ENCODE measurements around the gene DNAJC1.

The DNAJC1 gene

GRCh38 chr10:21954132-21954531 is 49.4 kb downstream of the DNAJC1 start:
- DNase-seq: no peak

GRCh38 chr10:21953585-21954057 is 49.9 kb downstream of the DNAJC1 start:
- DNase-seq: no peak

DNA sequence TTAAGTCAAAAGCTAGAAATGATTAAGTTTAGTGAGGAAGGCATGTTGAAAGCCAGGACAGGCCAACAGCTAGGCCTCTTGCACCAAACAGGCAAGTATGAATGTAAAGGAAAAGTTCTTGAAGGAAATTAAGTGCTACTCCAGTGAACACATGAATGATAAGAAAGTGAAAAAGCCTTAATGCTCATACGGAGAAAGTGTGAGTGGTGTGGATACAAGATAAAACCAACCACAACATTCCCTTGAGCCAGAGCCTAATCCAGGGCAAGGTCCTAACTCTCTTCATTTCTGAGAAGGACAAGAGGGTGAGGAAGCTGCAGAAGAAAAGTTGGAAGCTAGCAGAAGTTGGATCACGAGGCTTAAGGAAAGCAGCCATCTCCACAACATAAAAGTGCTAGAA is 53.0 kb downstream of the DNAJC1 start:
- no peak for DNase-seq

GRCh38 chr10:21946946-21947345 is 56.6 kb downstream of the DNAJC1 start:
- DNase-seq: no peak

DNA sequence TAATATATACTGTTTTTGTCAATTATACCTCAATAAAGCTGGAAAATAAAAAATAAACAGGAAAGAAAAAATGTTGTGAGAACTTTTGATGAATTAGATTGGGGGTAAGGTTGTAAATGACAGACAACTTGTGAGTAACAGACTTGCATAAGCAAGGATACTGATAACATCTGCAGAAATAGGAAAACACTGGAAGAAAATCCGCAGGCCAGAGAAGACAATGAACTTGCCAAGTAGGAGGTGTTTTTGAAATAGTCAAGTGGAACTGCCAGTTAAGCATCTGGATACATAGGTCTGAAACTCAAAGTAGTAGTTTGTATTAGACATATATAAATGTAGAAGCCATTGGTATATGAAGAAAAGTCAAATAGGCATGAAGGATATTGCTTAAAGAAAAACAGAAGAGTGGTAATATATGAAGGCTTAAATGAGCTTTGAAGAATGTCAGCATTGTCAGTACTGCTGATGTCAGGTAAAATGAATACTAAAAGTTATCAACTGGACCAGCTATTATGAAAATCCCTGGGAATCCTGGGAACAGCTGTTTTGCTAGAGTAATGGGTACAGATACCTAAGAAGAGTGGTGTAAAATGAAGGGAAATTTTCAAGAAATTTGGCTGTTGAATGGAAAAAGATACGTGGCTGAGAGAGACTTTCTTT is 58.7 kb downstream of the DNAJC1 start:
- DNase-seq: no peak

- DNase-seq: no peak
Measured at GRCh38 chr10:21943633-21944265, 59.8 kb downstream of the DNAJC1 start.

- DNase-seq: no peak
Measured at GRCh38 chr10:21935439-21936023, 68.0 kb downstream of the DNAJC1 start.

- no peak for DNase-seq
Measured at GRCh38 chr10:21934307-21934706, 69.2 kb downstream of the DNAJC1 start.

DNA sequence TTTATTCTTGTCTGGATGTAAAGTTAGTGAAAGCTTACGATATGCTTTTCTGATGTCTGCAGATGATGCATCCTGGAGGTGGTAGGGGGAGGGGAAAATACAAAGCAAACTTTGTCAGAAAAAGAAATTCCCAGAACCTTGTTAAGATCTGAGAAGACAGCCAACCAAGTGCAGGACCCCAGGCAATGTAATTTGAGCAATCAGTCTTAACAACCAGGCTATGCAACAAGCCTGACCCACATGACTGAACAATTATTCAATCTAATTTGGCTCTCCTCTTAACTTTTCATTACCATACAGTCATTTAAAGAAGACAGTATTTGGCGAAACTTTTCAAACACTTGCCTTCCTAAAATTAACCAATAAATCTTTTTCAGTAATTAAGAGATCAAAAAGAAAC is 74.5 kb downstream of the DNAJC1 start:
- DNase-seq: no peak

- DNase-seq: no peak
Measured at GRCh38 chr10:21927631-21928353, 75.7 kb downstream of the DNAJC1 start.

DNA sequence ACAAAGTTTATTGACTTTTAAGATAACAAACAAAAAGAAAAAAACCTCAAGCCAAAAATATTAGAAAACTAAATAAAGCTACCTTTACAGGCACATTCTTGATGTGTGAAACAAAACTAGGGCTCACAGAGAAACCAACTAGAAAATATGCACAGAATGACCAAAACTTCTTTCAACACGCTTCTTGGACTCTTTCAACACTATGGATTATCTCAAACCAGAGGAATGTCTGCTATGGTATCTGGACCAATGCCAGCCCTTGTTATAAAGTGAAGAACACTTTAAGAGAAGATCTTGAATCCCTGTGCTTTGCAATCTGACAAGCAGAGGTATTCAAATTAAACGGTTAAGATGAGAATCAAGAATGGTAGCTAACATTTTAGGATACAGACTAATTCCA is 76.6 kb downstream of the DNAJC1 start:
- DNase-seq: no peak

- no peak for DNase-seq
Measured at GRCh38 chr10:21926358-21926925, 77.1 kb downstream of the DNAJC1 start.

- DNase-seq: no peak
Measured at GRCh38 chr10:21925851-21926250, 77.7 kb downstream of the DNAJC1 start.

GRCh38 chr10:21924511-21924910 is 79.0 kb downstream of the DNAJC1 start:
- no peak for DNase-seq

- DNase-seq: no peak
Measured at GRCh38 chr10:21920633-21921032, 82.9 kb downstream of the DNAJC1 start.

DNA sequence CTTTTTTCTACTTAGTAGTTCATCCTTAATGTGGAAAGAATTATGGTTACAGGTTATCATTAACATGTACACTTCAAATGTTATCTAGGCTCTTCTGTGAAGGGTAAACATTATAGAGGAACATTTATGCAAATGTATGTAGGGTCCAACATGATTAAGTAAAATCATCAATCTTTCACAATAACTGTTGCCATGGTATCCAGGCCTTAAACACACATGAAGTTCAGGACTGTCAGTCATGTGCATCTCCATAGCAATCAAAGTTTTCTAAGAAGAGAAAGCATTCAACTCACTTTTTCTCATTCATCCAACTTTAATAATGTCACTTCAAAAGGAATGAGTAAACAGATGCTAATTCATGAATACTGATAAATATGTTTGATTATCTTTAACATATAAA is 83.6 kb downstream of the DNAJC1 start:
- no peak for DNase-seq

DNA sequence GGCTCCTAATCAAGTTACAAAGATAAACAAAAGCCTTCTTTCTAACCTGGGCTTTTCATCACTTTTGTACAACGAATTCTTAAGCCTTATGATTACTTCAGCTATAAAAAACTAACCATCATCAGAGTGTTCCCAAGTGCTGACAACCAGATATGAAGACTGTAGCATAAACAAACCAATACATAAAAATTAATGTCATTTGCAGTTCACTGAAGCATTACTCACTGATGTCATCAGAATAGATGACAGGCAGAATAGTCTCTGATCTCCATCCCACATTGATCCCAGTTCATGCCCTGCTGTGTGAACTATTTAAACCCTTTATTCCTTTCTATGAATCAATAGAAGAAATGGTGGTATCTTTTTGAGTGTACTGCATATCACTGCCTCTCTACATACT is 84.4 kb downstream of the DNAJC1 start:
- no peak for DNase-seq

- DNase-seq: no peak
Measured at GRCh38 chr10:21912625-21913024, 90.9 kb downstream of the DNAJC1 start.

GRCh38 chr10:21910798-21911197 is 92.7 kb downstream of the DNAJC1 start:
- DNase-seq: no peak

DNA sequence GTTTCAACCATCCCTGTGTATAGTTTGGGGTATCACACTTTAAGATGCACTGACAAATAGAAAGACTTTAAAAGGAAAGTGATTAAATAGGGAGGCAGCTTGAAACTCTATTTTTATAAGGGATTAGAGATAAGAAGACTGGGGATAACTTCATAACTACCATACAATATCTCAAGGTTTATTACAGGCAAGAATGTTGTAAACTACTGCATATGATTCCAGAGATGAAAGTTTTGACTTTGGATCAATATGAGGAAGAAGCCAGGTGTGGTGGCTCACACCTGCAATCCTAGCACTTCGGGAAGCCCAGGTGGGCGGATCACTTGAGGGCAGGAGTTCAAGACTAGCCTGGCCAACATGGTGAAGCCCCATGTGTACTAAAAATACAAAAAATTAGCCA is 96.1 kb downstream of the DNAJC1 start:
- DNase-seq: no peak

DNA sequence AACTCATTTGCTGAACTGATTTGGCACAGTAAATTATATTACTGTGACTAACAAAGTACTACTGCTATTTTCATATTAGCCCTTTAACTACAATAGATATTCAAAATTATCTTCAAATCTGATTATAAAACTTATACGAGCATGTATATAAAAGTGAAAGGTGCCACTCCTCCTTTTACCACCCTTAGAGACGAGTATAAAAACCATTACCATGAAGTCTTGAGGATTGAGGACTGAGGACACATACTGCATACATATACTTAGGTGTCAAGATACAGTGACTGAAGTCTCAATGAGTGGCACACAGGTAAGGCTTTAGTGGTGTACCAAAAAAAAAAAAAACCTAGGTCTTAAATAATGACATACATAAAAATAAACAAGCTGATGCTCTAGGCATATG is 98.6 kb downstream of the DNAJC1 start:
- DNase-seq: no peak

DNA sequence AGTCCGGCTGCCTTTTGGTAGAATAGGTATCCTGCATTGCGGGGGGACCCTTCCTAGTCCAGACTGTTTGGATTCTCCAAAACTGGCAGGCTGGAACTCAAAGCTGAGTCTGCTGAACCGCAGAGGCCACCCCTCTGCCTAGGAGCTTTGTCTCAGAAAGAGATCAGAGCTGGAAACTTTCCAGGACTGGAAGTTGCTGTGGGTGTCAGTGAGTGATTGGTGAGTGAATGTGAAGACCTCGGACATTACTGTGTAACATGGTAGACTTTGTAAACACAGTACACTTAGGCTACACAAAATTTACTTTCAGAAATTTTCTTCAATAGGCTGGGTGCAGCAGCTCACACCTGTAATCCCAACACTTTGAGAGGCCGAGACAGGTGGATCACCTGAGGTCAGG is 103.8 kb downstream of the DNAJC1 start:
- no peak for DNase-seq

GRCh38 chr10:21895932-21896331 is 107.6 kb downstream of the DNAJC1 start:
- DNase-seq: no peak

Data from activated CD4-positive, CD25-positive, alpha-beta regulatory T cell (primary cell).